K562 (cell line): ENCODE data around the gene CREB5. TPM values are rescaled to one million over a fixed set of nuclear protein-coding genes. Genes with fewer than 3 reads are reported as not detected.

Source experiments
- ATAC-seq: fragments of 200-7000 bp; cut with Tn5 transposase; 3 replicates; pipeline ENCODE4 v1.9.1; 2020; ENCODE audit warnings: moderate library complexity
- BruUV-seq: library from RNA; stranded (reverse); fragments of 400-500 nt; replicated peaks from 2 replicates; lab custom pipeline; 2021; lab: Mats Ljungman, UMichigan
- CTCF ChIA-PET: fragments of 300-600 bp; formaldehyde crosslinking; extraction: SDS; loops from one replicate; lab custom pipeline; 2021; ENCODE audit warnings: low intra/inter-chr PET ratio; lab: Yijun Ruan, JAX
- POLR2A ChIA-PET: fragments of 300-600, 350-650 bp; sonication (Branson Sonifier 250); formaldehyde crosslinking; extraction: SDS; loops from one replicate; lab custom pipeline; 2021; ENCODE audit warnings: antibody characterized with exemption, inconsistent platforms; lab: Yijun Ruan, JAX
- DNase-seq, 4 experiments: peaks; one replicate each; pipeline versions ENCODE4 v3.0.0 to v3.0.0-alpha.2; 2011 to 2018; ENCODE audit warnings: low spot score in 3 of 4, mixed read lengths in 3 of 4; ENCODE audit errors: extremely low read depth in 1 of 4
- FAIRE-seq: peaks from 2 replicates; lab custom pipeline; 2011; peaks lifted over from hg19 to GRCh38; lab: Jason Lieb, UNC
- H2AFZ ChIP-seq: 2 replicates; pipeline ENCODE4 v1.6.0; 2011; ENCODE audit warnings: low read depth, low read length, control low read depth, inconsistent platforms
- H3K27ac ChIP-seq: fragments of 200-600 bp; 3 replicates; pipeline ENCODE4 v1.8.0; 2011; ENCODE audit warnings: low read depth, mild to moderate bottlenecking, control low read depth, inconsistent platforms, low read length, moderate library complexity, mixed read lengths; ENCODE audit errors: extremely low read depth
- H3K27me3 ChIP-seq, 2 experiments: fragments of 300-600 bp in 1 of 2; 2 replicates in 1 of 2; 3 replicates in 1 of 2; pipeline versions ENCODE4 v1.6.0 to v1.8.0; 2011; ENCODE audit warnings: inconsistent platforms in 2 of 2, low read length in 2 of 2, mild to moderate bottlenecking in 1 of 2, mixed read lengths in 1 of 2, moderate library complexity in 1 of 2; ENCODE audit not compliant: control insufficient read depth in 2 of 2, insufficient read depth in 2 of 2
- H3K36me3 ChIP-seq: fragments of 300-600 bp; 3 replicates; pipeline ENCODE4 v1.8.0; 2011; ENCODE audit warnings: mild to moderate bottlenecking, low read length, inconsistent platforms; ENCODE audit not compliant: control insufficient read depth, insufficient read depth
- H3K4me1 ChIP-seq, 2 experiments: fragments of 200-600 bp in 1 of 2; replicated peaks in 1 of 2; 2 replicates in 1 of 2; 3 replicates in 1 of 2; pipeline versions ENCODE4 v1.5.1 to v1.8.0; 2011; ENCODE audit warnings: inconsistent platforms in 2 of 2, low read length in 2 of 2, mild to moderate bottlenecking in 1 of 2, mixed read lengths in 1 of 2, moderate library complexity in 1 of 2; ENCODE audit not compliant: control insufficient read depth in 2 of 2, insufficient read depth in 2 of 2
- H3K4me2 ChIP-seq: 2 replicates; pipeline ENCODE4 v1.6.1; 2011; ENCODE audit warnings: low read length, control low read depth, inconsistent platforms, mixed read lengths; ENCODE audit not compliant: insufficient read depth
- H3K4me3 ChIP-seq: fragments of 200-600 bp; sonication (generic), shearing (Covaris generic); 2 replicates; pipeline ENCODE4 v1.5.1; 2016; ENCODE audit warnings: control low read depth, inconsistent platforms
- H3K79me2 ChIP-seq: fragments of 200-600 bp; 3 replicates; pipeline ENCODE4 v1.8.0; 2011; ENCODE audit warnings: low read length, inconsistent platforms; ENCODE audit not compliant: control insufficient read depth, insufficient read depth
- H3K9ac ChIP-seq, 2 experiments: 2 replicates each; pipeline versions ENCODE4 v1.6.0 to v1.6.1; 2011; ENCODE audit warnings: low read depth in 2 of 2, low read length in 2 of 2, control low read depth in 1 of 2, inconsistent platforms in 1 of 2, mild to moderate bottlenecking in 1 of 2, mixed read lengths in 1 of 2; ENCODE audit not compliant: insufficient read depth in 1 of 2
- H3K9me1 ChIP-seq: one replicate; pipeline ENCODE4 v1.6.0; 2011; ENCODE audit warnings: inconsistent platforms, mild to moderate bottlenecking, low read length, moderate library complexity; ENCODE audit not compliant: control insufficient read depth, insufficient read depth
- H3K9me3 ChIP-seq: replicated peaks from 2 replicates; pipeline ENCODE4 v1.5.1; 2011; ENCODE audit warnings: low read depth, low read length, inconsistent platforms; ENCODE audit not compliant: control insufficient read depth, insufficient read depth
- H4K20me1 ChIP-seq: replicated peaks from 2 replicates; pipeline ENCODE4 v1.6.1; 2011; ENCODE audit warnings: low read length, inconsistent platforms, mixed read lengths; ENCODE audit not compliant: control insufficient read depth, insufficient read depth
- KAT7 ChIP-seq: sonication (generic); formaldehyde crosslinking; IDR thresholded peaks from 2 replicates; pipeline ENCODE4 v1.8.0; 2022; ENCODE audit warnings: missing genetic modification reagents, mild to moderate bottlenecking, borderline replicate concordance
- PPARD ChIP-seq: fragments of 250-450 bp; sonication (Bioruptor Pico); IDR thresholded peaks from 2 replicates; pipeline ENCODE4 v1.8.0; 2022; ENCODE audit warnings: inconsistent platforms, mild to moderate bottlenecking, moderate library complexity
- SMARCC2 ChIP-seq: fragments of 450-650 bp; IDR thresholded peaks from 2 replicates; pipeline ENCODE4 v1.6.1; 2017; ENCODE audit warnings: antibody characterized with exemption, moderate library complexity, mild to moderate bottlenecking, low read depth
- U2AF2 ChIP-seq: fragments of 200-400 bp; formaldehyde crosslinking; optimal IDR thresholded peaks from 2 replicates; pipeline ENCODE3; 2017; ENCODE audit warnings: low read depth, mild to moderate bottlenecking, low read length
- XRCC3 ChIP-seq: fragments of 450-650 bp; IDR thresholded peaks from 2 replicates; pipeline ENCODE4 v1.6.1; 2017; ENCODE audit warnings: mild to moderate bottlenecking, moderate library complexity
- WGBS: fragments of 100-300 bp; shearing (Covaris generic); methylation state at CpG from one replicate; pipeline ENCODE4 v1.1.6; 2016; ENCODE audit warnings: low coverage, mixed read lengths; ENCODE audit not compliant: insufficient coverage; ENCODE audit errors: missing lambda C conversion rate; 5-methylcytosine and 5-hydroxymethylcytosine counted together
- in situ Hi-C: fragments of 300-500 bp; cut with MboI; formaldehyde crosslinking; loops from 4 replicates; pipeline ENCODE4 v1.15.0; 2018; ENCODE audit warnings: inconsistent platforms, mixed read lengths
- intact Hi-C: fragments of 100-400 bp; cut with micrococcal nuclease; formaldehyde crosslinking; loops from 2 replicates; pipeline ENCODE4 v1.14.2; 2022
- polyA plus RNA-seq, 8 experiments: library from polyadenylated mRNA; depleted of rRNA in 4 of 8; stranded (reverse) in 5 of 8; unstranded in 3 of 8; fragments of >200 nt; fragmentation: Nextera tagmentation in 2 of 8; fragmentation: Illumina TruSeq in 1 of 8; extraction: Ambion mirVana in 2 of 8; extraction: Trizol in 1 of 8; gene quantifications; 2 replicates each; pipeline versions ENCODE4 v1.2.1 to v1.2.3, GENCODE V29; 2011 to 2014; ENCODE audit warnings: inconsistent platforms in 1 of 8, missing spikeins in 1 of 8
- total RNA-seq, 7 experiments: library from RNA; depleted of rRNA in 6 of 7; stranded (reverse); fragments of >200 nt in 6 of 7; fragmentation: Illumina TruSeq in 2 of 7; extraction: Trizol in 2 of 7; gene quantifications; 2 replicates each; pipeline versions ENCODE4 v1.2.1 to v1.2.3, GENCODE V29; 2011 to 2021; ENCODE audit warnings: low replicate concordance in 1 of 7
- TF ChIP-seq, protein P1 (sequence below): sonication (generic); formaldehyde crosslinking; IDR thresholded peaks from 2 replicates; pipeline ENCODE4 v1.8.0; 2023; ENCODE audit warnings: missing genetic modification reagents, mild to moderate bottlenecking, borderline replicate concordance
- TF ChIP-seq, protein P2 (sequence below), 2 experiments: fragments of 450-650 bp in 1 of 2; sonication (generic) in 1 of 2; formaldehyde crosslinking in 1 of 2; IDR thresholded peaks in 1 of 2; conservative IDR thresholded peaks in 1 of 2; 2 replicates each; pipeline versions ENCODE4 v1.6.1 to v1.8.1; 2016 to 2023; ENCODE audit warnings: mild to moderate bottlenecking in 2 of 2, moderate library complexity in 2 of 2, inconsistent platforms in 1 of 2, missing genetic modification reagents in 1 of 2

CREB5 gene
- total and polyA plus RNA-seq, 9 of the 15 experiments (the other 6 are each of a cell fraction or from before 2014, with no cell fraction given), result 0.33 to 6.4 (median 1.8) TPM

DNA sequence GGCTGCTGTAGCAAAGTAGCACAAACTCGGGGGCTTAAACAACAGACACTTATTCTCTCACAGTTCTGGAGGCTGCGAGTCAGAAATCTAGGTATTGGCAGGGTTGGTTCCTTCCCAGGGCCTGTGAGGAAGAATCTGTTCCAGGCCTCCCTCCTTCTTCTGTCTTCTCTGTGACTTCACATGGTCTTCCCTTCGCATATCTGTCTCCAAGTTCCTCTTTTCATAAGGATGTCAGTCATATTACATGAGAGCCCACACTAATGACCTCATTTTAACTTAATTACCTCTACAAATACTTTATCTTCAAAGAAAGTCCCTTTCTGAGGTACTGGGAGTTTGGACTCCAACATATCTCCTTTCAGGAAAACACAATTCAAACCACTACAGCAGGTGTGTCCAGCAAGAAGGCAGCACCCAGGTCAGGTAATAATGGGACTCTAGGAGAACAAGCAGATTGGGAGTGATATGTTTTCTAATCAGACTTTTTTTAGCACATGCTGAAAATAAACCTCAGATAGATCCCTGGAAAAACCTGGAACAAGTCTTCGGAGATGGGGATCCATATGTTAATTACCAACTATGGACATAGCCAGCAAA is 11.7 kb downstream of the CREB5 start (continued):
- TF ChIP-seq, protein P1, sequence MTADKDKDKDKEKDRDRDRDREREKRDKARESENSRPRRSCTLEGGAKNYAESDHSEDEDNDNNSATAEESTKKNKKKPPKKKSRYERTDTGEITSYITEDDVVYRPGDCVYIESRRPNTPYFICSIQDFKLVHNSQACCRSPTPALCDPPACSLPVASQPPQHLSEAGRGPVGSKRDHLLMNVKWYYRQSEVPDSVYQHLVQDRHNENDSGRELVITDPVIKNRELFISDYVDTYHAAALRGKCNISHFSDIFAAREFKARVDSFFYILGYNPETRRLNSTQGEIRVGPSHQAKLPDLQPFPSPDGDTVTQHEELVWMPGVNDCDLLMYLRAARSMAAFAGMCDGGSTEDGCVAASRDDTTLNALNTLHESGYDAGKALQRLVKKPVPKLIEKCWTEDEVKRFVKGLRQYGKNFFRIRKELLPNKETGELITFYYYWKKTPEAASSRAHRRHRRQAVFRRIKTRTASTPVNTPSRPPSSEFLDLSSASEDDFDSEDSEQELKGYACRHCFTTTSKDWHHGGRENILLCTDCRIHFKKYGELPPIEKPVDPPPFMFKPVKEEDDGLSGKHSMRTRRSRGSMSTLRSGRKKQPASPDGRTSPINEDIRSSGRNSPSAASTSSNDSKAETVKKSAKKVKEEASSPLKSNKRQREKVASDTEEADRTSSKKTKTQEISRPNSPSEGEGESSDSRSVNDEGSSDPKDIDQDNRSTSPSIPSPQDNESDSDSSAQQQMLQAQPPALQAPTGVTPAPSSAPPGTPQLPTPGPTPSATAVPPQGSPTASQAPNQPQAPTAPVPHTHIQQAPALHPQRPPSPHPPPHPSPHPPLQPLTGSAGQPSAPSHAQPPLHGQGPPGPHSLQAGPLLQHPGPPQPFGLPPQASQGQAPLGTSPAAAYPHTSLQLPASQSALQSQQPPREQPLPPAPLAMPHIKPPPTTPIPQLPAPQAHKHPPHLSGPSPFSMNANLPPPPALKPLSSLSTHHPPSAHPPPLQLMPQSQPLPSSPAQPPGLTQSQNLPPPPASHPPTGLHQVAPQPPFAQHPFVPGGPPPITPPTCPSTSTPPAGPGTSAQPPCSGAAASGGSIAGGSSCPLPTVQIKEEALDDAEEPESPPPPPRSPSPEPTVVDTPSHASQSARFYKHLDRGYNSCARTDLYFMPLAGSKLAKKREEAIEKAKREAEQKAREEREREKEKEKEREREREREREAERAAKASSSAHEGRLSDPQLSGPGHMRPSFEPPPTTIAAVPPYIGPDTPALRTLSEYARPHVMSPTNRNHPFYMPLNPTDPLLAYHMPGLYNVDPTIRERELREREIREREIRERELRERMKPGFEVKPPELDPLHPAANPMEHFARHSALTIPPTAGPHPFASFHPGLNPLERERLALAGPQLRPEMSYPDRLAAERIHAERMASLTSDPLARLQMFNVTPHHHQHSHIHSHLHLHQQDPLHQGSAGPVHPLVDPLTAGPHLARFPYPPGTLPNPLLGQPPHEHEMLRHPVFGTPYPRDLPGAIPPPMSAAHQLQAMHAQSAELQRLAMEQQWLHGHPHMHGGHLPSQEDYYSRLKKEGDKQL, result no peak
- TF ChIP-seq XRCC3, result no peak
- TF ChIP-seq U2AF2, result no peak
- no peak for TF ChIP-seq KAT7 (CRISPR knock-in tag)
- TF ChIP-seq, all 486 proteins: peak for 0

DNA sequence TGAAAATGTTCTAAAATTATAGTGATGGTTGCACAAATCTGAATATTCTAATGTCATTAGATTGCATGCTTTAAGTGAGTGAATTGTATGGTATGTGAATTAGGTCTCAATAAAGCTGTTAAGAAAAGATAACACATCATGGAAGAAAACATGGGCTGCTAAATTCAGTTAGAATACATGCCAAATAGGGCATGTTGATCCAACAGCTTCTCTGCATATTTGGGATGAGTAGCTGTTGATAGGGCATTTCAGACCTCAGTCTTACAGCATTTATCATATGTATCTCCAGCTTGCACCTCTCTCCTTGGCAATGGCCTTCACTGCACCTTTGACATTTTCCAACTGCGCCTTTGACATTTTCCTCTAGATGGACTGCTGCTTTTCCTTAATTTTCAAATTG is 13.2 kb downstream of the CREB5 start:
- Histone ChIP-seq H3K79me2 (no peaks in the 10 kb centered on the region), H3K9me1 (no peaks in the 10 kb centered on the region), H4K20me1 (no peaks in the 10 kb centered on the region), H3K9me3 (no peaks in the 10 kb centered on the region), H3K27ac (no peak overlapping the region), H3K4me2 (no peak overlapping the region), H3K9ac (no peak overlapping the region), H3K4me3 (no peak overlapping the region), H3K36me3 (no peaks in the 10 kb centered on the region), H2AFZ (no peak overlapping the region), H3K27me3 (no peaks in the 10 kb centered on the region), H3K4me1 (no peaks in the 10 kb centered on the region)
- ChIA-PET CTCF (no interaction called here), POLR2A (no interaction called here)
- DNase-seq (no peak), FAIRE-seq (no peak), ATAC-seq (no peak)
- in situ Hi-C loops (no loop called here), intact Hi-C loops (no loop called here)
- 6% methylated on average over 1 of the region's 1 CpG for WGBS
- TF ChIP-seq, protein P2, sequence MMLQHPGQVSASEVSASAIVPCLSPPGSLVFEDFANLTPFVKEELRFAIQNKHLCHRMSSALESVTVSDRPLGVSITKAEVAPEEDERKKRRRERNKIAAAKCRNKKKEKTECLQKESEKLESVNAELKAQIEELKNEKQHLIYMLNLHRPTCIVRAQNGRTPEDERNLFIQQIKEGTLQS (IDR thresholded peaks at IDR 0.05), result no peak
- TF ChIP-seq, protein P2 (CRISPR knock-in tag; conservative IDR thresholded peaks at IDR 0.05), result no peak
- TF ChIP-seq SMARCC2, result no peak
- no peak for TF ChIP-seq PPARD
- no TSS peak for BruUV-seq
